ENCODE data around the gene UBE2O.

DNA sequence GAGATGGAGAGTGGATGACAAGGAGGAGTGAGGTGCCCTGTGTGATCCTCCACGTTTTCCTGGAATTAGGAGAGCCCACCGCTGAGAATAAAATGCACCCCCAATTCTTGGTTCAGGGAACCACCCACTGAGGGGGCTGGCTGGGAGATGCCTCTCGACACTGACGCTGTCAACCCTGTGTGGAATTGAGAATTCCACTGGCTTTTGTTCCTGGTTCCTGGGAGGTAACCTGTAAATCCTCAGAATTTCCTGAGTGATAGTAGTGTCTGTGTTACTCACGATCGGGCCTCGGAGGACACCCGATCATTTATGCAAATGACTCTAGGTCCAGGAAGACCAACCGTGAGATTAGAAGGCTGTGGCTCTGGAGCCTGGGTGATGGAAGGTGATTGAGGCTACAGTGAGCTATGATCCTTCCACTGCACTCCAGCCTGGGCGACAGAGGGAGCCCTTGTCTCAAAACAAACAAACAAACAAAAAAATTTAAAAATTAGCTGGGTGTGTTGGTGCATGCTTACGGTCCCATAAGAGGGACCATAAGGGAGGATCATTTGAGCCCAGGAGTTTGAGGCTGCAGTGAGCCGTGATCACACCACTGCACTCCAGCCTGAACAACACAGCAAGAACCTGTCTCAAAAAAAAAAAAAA, 87.6 kb downstream of the UBE2O start:
- no peak for TF ChIP-seq EZH2 (optimal IDR thresholded peaks at IDR 0.05; ENCODE audit: low read depth, low read length)
- TF ChIP-seq, protein P1, sequence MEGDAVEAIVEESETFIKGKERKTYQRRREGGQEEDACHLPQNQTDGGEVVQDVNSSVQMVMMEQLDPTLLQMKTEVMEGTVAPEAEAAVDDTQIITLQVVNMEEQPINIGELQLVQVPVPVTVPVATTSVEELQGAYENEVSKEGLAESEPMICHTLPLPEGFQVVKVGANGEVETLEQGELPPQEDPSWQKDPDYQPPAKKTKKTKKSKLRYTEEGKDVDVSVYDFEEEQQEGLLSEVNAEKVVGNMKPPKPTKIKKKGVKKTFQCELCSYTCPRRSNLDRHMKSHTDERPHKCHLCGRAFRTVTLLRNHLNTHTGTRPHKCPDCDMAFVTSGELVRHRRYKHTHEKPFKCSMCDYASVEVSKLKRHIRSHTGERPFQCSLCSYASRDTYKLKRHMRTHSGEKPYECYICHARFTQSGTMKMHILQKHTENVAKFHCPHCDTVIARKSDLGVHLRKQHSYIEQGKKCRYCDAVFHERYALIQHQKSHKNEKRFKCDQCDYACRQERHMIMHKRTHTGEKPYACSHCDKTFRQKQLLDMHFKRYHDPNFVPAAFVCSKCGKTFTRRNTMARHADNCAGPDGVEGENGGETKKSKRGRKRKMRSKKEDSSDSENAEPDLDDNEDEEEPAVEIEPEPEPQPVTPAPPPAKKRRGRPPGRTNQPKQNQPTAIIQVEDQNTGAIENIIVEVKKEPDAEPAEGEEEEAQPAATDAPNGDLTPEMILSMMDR (IDR thresholded peaks at IDR 0.05; ENCODE audit: low read length) = peak; percentile 46
- no peak for TF ChIP-seq EZH2phosphoT487 (IDR thresholded peaks at IDR 0.05; ENCODE audit: low read length)

All from MM.1S (cell line).